Measurements from ENCODE around the gene CCNK. TPM values are rescaled to one million over a fixed set of nuclear protein-coding genes. Genes with fewer than 3 reads are reported as not detected.

The CCNK gene
- total RNA-seq, 1 donor from 2014 or later: 8.4 TPM

GRCh38 chr14:99518441-99519346, 37.5 kb downstream of the CCNK start:
- TF ChIP-seq CTCF (conservative IDR thresholded peaks at IDR 0.05; ENCODE audit: low read depth, low read length): peak; percentile 91
- no peak for DNase-seq (ENCODE audit: low read depth)

GRCh38 chr14:99519347-99519881, 38.2 kb downstream of the CCNK start:
- TF ChIP-seq CTCF (conservative IDR thresholded peaks at IDR 0.05; ENCODE audit: low read depth, low read length): no peak

More at GRCh38 chr14:99518441-99519346, 37.5 kb downstream of the CCNK start:
- no peak overlapping the region for H3K4me3 ChIP-seq (ENCODE audit: low read depth, low read length)

GRCh38 chr14:99519931-99520421, 38.8 kb downstream of the CCNK start:
- no peak for TF ChIP-seq CTCF (conservative IDR thresholded peaks at IDR 0.05; ENCODE audit: low read depth, low read length)
- H3K4me3 ChIP-seq (ENCODE audit: low read depth, low read length): no peak overlapping the region
- DNase-seq (ENCODE audit: low read depth): no peak

More at GRCh38 chr14:99519347-99519881, 38.2 kb downstream of the CCNK start:
- H3K4me3 ChIP-seq (ENCODE audit: low read depth, low read length): no peak overlapping the region
- DNase-seq (ENCODE audit: low read depth): no peak

GRCh38 chr14:99520571-99521081, 39.4 kb downstream of the CCNK start:
- H3K4me3 ChIP-seq (ENCODE audit: low read depth, low read length): no peak overlapping the region
- TF ChIP-seq CTCF (conservative IDR thresholded peaks at IDR 0.05; ENCODE audit: low read depth, low read length): no peak
- DNase-seq (ENCODE audit: low read depth): no peak

GRCh38 chr14:99521176-99522024, 40.2 kb downstream of the CCNK start:
- no peak for TF ChIP-seq CTCF (conservative IDR thresholded peaks at IDR 0.05; ENCODE audit: low read depth, low read length)
- H3K4me3 ChIP-seq (ENCODE audit: low read depth, low read length): no peak overlapping the region
- DNase-seq (ENCODE audit: low read depth): no peak

- DNase-seq (ENCODE audit: low read depth): no peak
- no peak for TF ChIP-seq CTCF (conservative IDR thresholded peaks at IDR 0.05; ENCODE audit: low read depth, low read length)
- H3K4me3 ChIP-seq (ENCODE audit: low read depth, low read length): no peak overlapping the region
These were observed 40.8 kb downstream of the CCNK start for GRCh38 chr14:99522025-99522401.

Data from epithelial cell of proximal tubule (primary cell).